Activated T-helper 9 cell treated with anti-CD3 and anti-CD28 coated beads, Interleukin-2, amount 50 U/mL, for 16 hours (primary cell): ENCODE measurements around the gene NREP.

ENCODE experiments used
- DNase-seq: peaks from one replicate; pipeline ENCODE4 v3.0.0-alpha.2; 2020; ENCODE audit warnings: low read depth

NREP gene

GRCh38 chr5:111697215-111697614 is 59.8 kb downstream of the NREP start:
- no peak for DNase-seq

GRCh38 chr5:111695991-111696390 is 61.0 kb downstream of the NREP start:
- DNase-seq = no peak

- no peak for DNase-seq
Measured at GRCh38 chr5:111694133-111694532, 62.9 kb downstream of the NREP start.

DNA sequence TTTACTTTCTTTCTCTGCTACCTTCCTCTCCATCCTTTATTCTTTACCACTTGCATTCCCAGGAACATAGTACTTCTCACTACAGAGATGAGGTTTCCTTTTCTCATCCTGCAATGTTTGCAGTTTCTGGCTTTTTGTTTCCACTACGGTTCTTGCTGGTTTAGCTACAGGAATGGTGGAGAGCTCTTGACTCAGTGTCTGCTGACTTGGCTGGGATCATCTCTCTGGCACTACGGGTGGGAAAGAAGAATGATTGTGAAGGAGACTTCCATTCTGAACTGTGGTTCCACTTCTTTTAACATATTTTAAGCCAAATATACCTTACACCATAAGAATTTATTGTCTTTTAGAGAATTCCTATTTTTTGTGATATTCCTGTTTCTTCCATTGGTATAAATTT is 65.1 kb downstream of the NREP start:
- no peak for DNase-seq

GRCh38 chr5:111691508-111691907 is 65.5 kb downstream of the NREP start:
- DNase-seq = no peak

DNA sequence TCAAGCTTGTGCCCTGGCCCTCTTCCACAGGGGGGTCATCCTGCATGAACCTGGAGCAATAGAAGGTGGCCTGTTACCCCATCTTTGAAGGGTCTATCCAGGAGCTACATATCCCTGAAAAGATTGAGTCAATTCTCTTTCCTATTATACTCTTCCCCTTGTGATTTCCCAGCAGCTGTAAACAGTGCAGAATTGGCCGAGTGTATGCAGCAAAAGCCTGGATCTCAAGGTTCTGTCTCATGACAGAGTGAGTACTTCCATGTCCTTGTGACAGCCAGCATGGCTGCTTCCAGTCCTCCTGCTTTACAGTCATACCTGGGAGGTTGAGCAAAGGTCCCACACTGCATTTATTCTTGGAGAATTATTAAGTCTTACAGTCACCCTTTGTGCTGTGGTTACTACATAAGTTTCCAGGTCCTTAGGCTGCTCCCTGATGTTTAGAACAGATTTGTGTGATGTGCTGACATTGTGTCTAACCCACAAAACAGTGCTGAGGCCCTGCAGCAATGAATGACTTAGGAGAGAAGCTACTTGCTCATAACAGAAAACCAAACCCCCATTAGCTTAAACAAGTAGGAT is 67.5 kb downstream of the NREP start:
- DNase-seq = no peak

DNA sequence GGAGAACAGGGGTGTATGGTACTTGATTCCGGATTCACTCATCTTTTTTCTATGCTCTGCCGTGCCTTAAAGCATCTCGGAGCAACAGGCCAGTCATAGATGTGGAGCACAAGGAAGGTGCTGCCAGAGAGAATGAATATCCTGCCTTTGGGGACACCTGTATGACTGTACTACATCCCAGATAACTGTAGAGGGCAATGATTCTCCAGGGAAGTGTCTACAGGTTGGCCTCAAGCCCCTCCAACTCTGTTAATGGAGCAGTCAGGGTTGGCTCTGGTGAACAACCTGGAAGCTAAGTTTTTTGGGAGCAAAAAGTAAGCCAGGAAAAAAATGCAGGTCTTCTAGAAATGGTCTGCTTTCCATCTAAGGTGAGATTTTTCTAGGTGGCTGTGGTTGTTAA is 71.0 kb downstream of the NREP start:
- DNase-seq = no peak

DNA sequence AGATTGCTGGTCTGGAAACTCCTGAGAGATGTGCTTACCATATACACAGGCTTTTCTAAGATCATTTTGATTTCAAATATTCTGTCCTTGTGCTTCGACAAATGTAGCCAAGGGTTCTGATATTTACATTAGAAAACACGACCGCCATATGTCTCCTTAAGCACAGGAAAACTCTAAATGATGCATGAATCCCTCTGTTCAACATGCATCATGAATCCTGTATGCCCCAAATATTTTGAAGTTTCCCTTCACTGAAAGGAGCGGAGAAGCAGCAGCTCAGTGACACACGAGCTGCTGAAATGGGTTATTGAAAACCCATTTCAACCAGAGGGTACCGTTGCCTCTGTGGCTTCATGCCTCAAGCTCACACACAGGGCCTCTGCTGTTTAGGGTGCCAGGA is 74.4 kb downstream of the NREP start:
- no peak for DNase-seq

GRCh38 chr5:111682121-111682520 is 74.9 kb downstream of the NREP start:
- DNase-seq = no peak

DNA sequence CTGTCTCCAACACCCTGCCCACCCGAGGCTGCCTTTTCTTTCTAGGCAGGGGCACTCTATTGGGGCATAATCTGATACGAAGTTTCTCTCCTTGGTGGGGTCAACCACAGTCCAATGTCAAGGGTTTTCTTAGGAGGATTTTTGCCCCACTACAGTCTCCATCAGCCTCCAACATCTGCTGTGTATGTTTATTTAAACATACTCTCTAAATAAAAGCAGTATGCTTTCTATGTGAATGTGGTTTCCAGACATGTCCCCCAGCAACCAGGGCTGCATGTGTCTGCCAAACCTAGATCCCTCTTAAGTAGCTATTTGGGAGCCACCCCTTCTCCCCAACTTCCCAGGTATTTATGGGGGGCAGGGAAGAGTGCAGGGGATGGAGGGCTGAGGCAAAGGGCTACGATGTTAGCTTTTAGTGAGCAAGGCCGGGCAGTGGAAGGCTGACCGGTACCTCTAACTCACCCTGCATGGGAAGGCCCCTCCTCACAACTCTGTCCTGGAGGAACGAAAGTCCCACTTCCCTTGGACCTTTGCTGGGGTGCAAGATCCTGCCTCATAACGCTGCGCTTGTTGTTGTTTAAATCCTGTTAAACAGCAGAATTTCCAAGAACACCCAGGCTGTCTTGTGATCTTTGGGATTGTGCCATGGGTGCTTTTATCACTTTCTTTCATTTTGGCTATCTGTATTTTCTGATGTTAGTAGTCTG is 75.4 kb downstream of the NREP start:
- no peak for DNase-seq

DNA sequence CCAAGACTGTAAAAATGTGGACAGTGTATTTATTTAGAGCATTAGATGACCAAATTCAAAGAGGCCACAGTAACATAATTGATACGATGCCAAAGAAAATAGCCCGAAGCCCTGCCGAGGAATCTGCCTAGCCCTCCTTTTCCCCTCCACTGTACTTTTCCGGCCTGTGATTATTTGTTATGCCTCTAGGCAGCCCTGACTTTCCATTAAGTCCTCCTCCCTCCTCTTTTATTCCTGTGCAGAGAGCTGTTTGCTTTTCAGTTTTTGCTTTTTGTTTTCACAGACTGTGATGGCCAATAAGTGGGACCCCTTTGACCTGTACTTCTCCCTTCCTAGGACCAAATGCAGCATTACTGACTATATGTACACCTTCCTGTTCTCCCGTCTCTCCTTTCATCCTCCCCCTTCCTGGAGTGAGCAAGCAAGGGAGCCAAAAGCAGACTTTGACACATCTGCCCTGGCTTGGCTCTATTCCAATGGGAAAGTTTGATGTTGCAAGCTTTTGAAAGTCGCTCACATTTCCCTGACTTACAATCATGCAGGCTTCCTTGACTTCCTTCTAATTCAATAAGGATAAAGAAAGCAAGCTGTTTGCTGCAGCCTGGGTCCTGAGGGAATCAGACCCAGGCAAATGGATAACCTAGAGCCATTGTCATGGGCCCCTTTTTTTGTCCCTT is 76.1 kb downstream of the NREP start:
- DNase-seq = no peak

GRCh38 chr5:111679611-111680010 is 77.4 kb downstream of the NREP start:
- no peak for DNase-seq
